ENCODE results near the gene CHI3L1. TPM values are rescaled to one million over a fixed set of nuclear protein-coding genes. Genes with fewer than 3 reads are reported as not detected.

CHI3L1 gene
- total RNA-seq, 1 experiment from 2014 or later, result not detected

- CTCF ChIA-PET, result no interaction called here
- POLR2A ChIA-PET, result no interaction called here
- RAD21 ChIA-PET (ENCODE audit: low non-redundant PET in 1 of 2, low total read pairs in 2 of 2, uncharacterized antibody in 2 of 2, unreplicated experiment in 2 of 2), result no interaction called here
These were observed 2.0 kb downstream of the CHI3L1 start for GRCh38 chr1:203184467-203184866.

GRCh38 chr1:203183828-203184227 is 2.7 kb downstream of the CHI3L1 start:
- no TSS peak for BruUV-seq (replicated peaks)
- Histone ChIP-seq H2AFZ (ENCODE audit: low read depth, low read length, poor library complexity, severe bottlenecking) (no peak overlapping the region), H3K4me3 (replicated peaks in 1 of 2; ENCODE audit: low read depth in 1 of 2, low read length in 2 of 2) (no peak overlapping the region), H3K4me2 (ENCODE audit: low read length) (no peak overlapping the region), H3K9ac (ENCODE audit: low read length) (no peak overlapping the region), H3K9me2 (ENCODE audit: insufficient read depth) (no peaks in the 10 kb centered on the region), H3K4me1 (ENCODE audit: control insufficient read depth in 1 of 2, insufficient read depth in 2 of 2, low read length in 2 of 2) (peaks cover under 1 to 36% of the 10 kb centered on the region in 2 experiments), H3K36me3 (ENCODE audit: control insufficient read depth in 1 of 2, insufficient read depth in 2 of 2, low read length in 2 of 2) (no peaks in the 10 kb centered on the region), H3K27me3 (ENCODE audit: insufficient read depth, low read length) (no peaks in the 10 kb centered on the region), H4K20me1 (ENCODE audit: insufficient read depth) (no peaks in the 10 kb centered on the region), H3K9me3 (ENCODE audit: control insufficient read depth in 1 of 2, insufficient read depth in 1 of 2, low read depth in 1 of 2, low read length in 2 of 2) (no peaks in the 10 kb centered on the region), H3K79me2 (ENCODE audit: insufficient read depth, low read length) (no peaks in the 10 kb centered on the region), H3K27ac (ENCODE audit: low read depth, low read length) (no peak overlapping the region)
- no peak for ATAC-seq
- ChIA-PET CTCF (no interaction called here), POLR2A (no interaction called here), RAD21 (ENCODE audit: low non-redundant PET in 1 of 2, low total read pairs in 2 of 2, uncharacterized antibody in 2 of 2, unreplicated experiment in 2 of 2) (no interaction called here)
- TF ChIP-seq, protein P1, sequence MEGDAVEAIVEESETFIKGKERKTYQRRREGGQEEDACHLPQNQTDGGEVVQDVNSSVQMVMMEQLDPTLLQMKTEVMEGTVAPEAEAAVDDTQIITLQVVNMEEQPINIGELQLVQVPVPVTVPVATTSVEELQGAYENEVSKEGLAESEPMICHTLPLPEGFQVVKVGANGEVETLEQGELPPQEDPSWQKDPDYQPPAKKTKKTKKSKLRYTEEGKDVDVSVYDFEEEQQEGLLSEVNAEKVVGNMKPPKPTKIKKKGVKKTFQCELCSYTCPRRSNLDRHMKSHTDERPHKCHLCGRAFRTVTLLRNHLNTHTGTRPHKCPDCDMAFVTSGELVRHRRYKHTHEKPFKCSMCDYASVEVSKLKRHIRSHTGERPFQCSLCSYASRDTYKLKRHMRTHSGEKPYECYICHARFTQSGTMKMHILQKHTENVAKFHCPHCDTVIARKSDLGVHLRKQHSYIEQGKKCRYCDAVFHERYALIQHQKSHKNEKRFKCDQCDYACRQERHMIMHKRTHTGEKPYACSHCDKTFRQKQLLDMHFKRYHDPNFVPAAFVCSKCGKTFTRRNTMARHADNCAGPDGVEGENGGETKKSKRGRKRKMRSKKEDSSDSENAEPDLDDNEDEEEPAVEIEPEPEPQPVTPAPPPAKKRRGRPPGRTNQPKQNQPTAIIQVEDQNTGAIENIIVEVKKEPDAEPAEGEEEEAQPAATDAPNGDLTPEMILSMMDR (IDR thresholded peaks at IDR 0.05 in 2 of 3, conservative IDR thresholded peaks at IDR 0.05 in 1 of 3; ENCODE audit: borderline replicate concordance in 1 of 3, insufficient read depth in 1 of 3, low read depth in 2 of 3, low read length in 2 of 3), result no peak
- no peak for TF ChIP-seq EGR1 (IDR thresholded peaks at IDR 0.05; ENCODE audit: low read depth)
- no peak for DNase-seq (ENCODE audit: low read depth, low spot score)
- intact Hi-C loops (cut with micrococcal nuclease), result no loop called here

More at GRCh38 chr1:203184467-203184866, 2.0 kb downstream of the CHI3L1 start:
- H3K36me3 ChIP-seq (ENCODE audit: control insufficient read depth in 1 of 2, insufficient read depth in 2 of 2, low read length in 2 of 2), result no peaks in the 10 kb centered on the region
- no peaks in the 10 kb centered on the region for H3K9me3 ChIP-seq (ENCODE audit: control insufficient read depth in 1 of 2, insufficient read depth in 1 of 2, low read depth in 1 of 2, low read length in 2 of 2)
- BruUV-seq (replicated peaks), result no TSS peak
- intact Hi-C loops (cut with micrococcal nuclease), result no loop called here
- H3K27ac ChIP-seq (ENCODE audit: low read depth, low read length), result no peak overlapping the region
- no peak for TF ChIP-seq ZNF274 (IDR thresholded peaks at IDR 0.05; ENCODE audit: low read depth, low read length)
- TF ChIP-seq RAD21 (IDR thresholded peaks at IDR 0.05; ENCODE audit: low read depth), result no peak
- no peak for TF ChIP-seq ZFX (IDR thresholded peaks at IDR 0.05)
- TF ChIP-seq, protein P2, sequence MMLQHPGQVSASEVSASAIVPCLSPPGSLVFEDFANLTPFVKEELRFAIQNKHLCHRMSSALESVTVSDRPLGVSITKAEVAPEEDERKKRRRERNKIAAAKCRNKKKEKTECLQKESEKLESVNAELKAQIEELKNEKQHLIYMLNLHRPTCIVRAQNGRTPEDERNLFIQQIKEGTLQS (IDR thresholded peaks at IDR 0.05), result no peak
- TF ChIP-seq SIN3A (IDR thresholded peaks at IDR 0.05; ENCODE audit: low read depth), result no peak
- H3K9me2 ChIP-seq (ENCODE audit: insufficient read depth), result no peaks in the 10 kb centered on the region
- H3K27me3 ChIP-seq (ENCODE audit: insufficient read depth, low read length), result no peaks in the 10 kb centered on the region
- no peaks in the 10 kb centered on the region for H3K79me2 ChIP-seq (ENCODE audit: insufficient read depth, low read length)
- H3K4me2 ChIP-seq (ENCODE audit: low read length), result no peak overlapping the region
- no peak overlapping the region for H2AFZ ChIP-seq (ENCODE audit: low read depth, low read length, poor library complexity, severe bottlenecking)
- H4K20me1 ChIP-seq (ENCODE audit: insufficient read depth), result no peaks in the 10 kb centered on the region
- H3K4me3 ChIP-seq (replicated peaks in 1 of 2; ENCODE audit: low read depth in 1 of 2, low read length in 2 of 2), result no peak overlapping the region
- no peak overlapping the region for H3K9ac ChIP-seq (ENCODE audit: low read length)
- ATAC-seq (no peak), DNase-seq (ENCODE audit: low read depth, low spot score) (no peak)
- H3K4me1 ChIP-seq (ENCODE audit: control insufficient read depth in 1 of 2, insufficient read depth in 2 of 2, low read length in 2 of 2), result peaks cover 0 to 30% of the 10 kb centered on the region in 2 experiments; a peak in 2 of 4 replicates
